Osteoblast (primary cell): ENCODE results near the gene NHLRC4. TPM values are rescaled to one million over a fixed set of nuclear protein-coding genes. Genes with fewer than 3 reads are reported as not detected.
A peak's percentile ranks its signal among the peaks of the same experiment; 100 is the strongest.

Source experiments
- DNase-seq: peaks from one replicate; pipeline ENCODE4 v3.0.0; 2011; ENCODE audit warnings: low spot score, mixed read lengths; ENCODE audit not compliant: insufficient read length; ENCODE audit errors: missing footprints
- H2AFZ ChIP-seq: 2 replicates; pipeline ENCODE4 v1.6.0; 2011; ENCODE audit warnings: mild to moderate bottlenecking, low read length
- H3K27ac ChIP-seq: 2 replicates; pipeline ENCODE4 v1.5.1; 2011; ENCODE audit warnings: mild to moderate bottlenecking, low read depth, low read length, moderate library complexity
- H3K27me3 ChIP-seq: 2 replicates; pipeline ENCODE4 v1.6.0; 2012; ENCODE audit warnings: mild to moderate bottlenecking, control low read depth, inconsistent platforms, low read length, moderate library complexity; ENCODE audit not compliant: insufficient read depth
- H3K36me3 ChIP-seq: 2 replicates; pipeline ENCODE4 v1.5.1; 2011; ENCODE audit warnings: mild to moderate bottlenecking, low read length, control low read depth, moderate library complexity; ENCODE audit not compliant: insufficient read depth
- H3K4me1 ChIP-seq: 2 replicates; pipeline ENCODE4 v1.5.1; 2011; ENCODE audit warnings: mild to moderate bottlenecking, low read length, control low read depth, moderate library complexity; ENCODE audit not compliant: insufficient read depth
- H3K4me2 ChIP-seq: 2 replicates; pipeline ENCODE4 v1.6.0; 2011; ENCODE audit warnings: mild to moderate bottlenecking, low read length; ENCODE audit not compliant: insufficient read depth
- H3K4me3 ChIP-seq: fragments of 200-600 bp; sonication (generic); 3 replicates; pipeline ENCODE4 v1.5.1; 2012; ENCODE audit warnings: mild to moderate bottlenecking, low read length, inconsistent platforms; ENCODE audit not compliant: insufficient read depth
- H3K79me2 ChIP-seq: 2 replicates; pipeline ENCODE4 v1.6.0; 2012; ENCODE audit warnings: mild to moderate bottlenecking, low read length, control low read depth, inconsistent platforms; ENCODE audit not compliant: insufficient read depth
- H3K9me3 ChIP-seq: 2 replicates; pipeline ENCODE4 v1.5.1; 2011; ENCODE audit warnings: low read depth, low read length, control low read depth
- H4K20me1 ChIP-seq: 2 replicates; pipeline ENCODE4 v1.6.0; 2012; ENCODE audit warnings: mild to moderate bottlenecking, low read length, control low read depth; ENCODE audit not compliant: insufficient read depth
- total RNA-seq: library from RNA; depleted of rRNA; stranded (reverse); fragments of >200 nt; gene quantifications from 2 replicates; pipeline ENCODE4 v1.2.3, GENCODE V29; 2012
- TF ChIP-seq, protein P1 (sequence below): IDR thresholded peaks from 2 replicates; pipeline ENCODE4 v1.5.1; 2011; ENCODE audit warnings: mild to moderate bottlenecking, low read depth, low read length, moderate library complexity; ENCODE audit errors: extremely low read depth

The NHLRC4 gene
- total RNA-seq, 1 donor: 2.2 TPM

DNA sequence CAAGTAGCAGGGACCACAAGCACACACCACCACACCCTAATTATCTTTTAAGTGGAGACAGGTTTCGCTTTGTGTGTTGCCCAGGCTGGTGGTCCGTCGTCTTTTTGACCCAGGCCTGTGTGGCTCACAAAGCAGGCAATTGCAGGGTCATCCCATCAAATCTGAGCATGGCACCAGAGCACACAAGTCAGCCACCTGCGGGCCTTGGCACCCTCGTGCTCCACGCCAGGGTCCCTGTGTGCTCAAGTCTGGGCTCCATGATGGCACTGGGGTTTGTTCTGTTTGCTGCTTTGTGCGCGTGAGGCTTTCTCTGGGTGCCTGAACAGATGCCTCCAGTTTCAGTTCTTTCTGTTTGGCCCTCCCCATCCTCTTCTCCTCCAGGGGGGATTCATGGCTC, 41.7 kb upstream of the NHLRC4 start:
- no peak overlapping the region for H2AFZ ChIP-seq
- peak overlapping the region; percentile 77 for H3K27ac ChIP-seq
- no peaks in the 10 kb centered on the region for H3K27me3 ChIP-seq
- H3K4me3 ChIP-seq: peak overlapping the region; percentile 35
- TF ChIP-seq, protein P1, sequence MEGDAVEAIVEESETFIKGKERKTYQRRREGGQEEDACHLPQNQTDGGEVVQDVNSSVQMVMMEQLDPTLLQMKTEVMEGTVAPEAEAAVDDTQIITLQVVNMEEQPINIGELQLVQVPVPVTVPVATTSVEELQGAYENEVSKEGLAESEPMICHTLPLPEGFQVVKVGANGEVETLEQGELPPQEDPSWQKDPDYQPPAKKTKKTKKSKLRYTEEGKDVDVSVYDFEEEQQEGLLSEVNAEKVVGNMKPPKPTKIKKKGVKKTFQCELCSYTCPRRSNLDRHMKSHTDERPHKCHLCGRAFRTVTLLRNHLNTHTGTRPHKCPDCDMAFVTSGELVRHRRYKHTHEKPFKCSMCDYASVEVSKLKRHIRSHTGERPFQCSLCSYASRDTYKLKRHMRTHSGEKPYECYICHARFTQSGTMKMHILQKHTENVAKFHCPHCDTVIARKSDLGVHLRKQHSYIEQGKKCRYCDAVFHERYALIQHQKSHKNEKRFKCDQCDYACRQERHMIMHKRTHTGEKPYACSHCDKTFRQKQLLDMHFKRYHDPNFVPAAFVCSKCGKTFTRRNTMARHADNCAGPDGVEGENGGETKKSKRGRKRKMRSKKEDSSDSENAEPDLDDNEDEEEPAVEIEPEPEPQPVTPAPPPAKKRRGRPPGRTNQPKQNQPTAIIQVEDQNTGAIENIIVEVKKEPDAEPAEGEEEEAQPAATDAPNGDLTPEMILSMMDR: no peak
- DNase-seq: no peak
- H3K79me2 ChIP-seq: peaks cover 45% of the 10 kb centered on the region
- no peaks in the 10 kb centered on the region for H3K9me3 ChIP-seq
- peaks cover 45% of the 10 kb centered on the region for H4K20me1 ChIP-seq
- peak overlapping the region; percentile 93 for H3K4me2 ChIP-seq
- peaks cover 8% of the 10 kb centered on the region for H3K36me3 ChIP-seq
- H3K4me1 ChIP-seq: peaks cover 31% of the 10 kb centered on the region

DNA sequence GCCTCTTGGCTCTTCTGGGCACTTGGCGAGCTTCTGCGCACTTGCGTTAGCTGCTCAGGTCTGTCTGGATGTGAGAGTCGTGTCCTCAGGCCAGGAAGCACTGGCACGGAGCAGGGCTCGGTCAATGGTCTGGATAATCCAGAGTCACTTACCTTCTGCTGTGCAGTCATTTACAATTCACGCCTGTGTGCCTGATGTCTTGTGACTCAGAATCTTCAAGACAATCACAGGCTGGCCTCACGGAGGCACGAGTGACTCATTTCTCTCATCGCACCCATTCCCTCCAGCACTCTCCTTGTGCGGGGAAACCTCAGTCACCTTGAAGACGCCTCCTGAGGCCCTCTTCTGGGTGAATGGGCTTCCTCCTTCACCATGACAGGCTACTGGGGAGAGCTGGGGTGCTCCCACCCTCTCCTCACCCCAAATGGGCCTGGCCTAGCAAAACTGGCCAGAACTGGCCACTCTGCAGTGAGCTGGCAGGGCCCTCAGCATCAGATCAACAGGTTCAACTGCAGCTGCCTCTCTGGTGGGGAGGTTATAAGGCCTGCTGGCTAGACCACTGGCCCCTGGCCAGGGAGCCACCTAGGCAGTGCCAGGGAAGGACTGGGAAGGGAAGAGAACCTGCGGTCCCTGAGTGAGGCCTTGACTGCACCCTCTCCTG, 41.2 kb upstream of the NHLRC4 start:
- H4K20me1 ChIP-seq: peaks cover 50% of the 10 kb centered on the region

DNA sequence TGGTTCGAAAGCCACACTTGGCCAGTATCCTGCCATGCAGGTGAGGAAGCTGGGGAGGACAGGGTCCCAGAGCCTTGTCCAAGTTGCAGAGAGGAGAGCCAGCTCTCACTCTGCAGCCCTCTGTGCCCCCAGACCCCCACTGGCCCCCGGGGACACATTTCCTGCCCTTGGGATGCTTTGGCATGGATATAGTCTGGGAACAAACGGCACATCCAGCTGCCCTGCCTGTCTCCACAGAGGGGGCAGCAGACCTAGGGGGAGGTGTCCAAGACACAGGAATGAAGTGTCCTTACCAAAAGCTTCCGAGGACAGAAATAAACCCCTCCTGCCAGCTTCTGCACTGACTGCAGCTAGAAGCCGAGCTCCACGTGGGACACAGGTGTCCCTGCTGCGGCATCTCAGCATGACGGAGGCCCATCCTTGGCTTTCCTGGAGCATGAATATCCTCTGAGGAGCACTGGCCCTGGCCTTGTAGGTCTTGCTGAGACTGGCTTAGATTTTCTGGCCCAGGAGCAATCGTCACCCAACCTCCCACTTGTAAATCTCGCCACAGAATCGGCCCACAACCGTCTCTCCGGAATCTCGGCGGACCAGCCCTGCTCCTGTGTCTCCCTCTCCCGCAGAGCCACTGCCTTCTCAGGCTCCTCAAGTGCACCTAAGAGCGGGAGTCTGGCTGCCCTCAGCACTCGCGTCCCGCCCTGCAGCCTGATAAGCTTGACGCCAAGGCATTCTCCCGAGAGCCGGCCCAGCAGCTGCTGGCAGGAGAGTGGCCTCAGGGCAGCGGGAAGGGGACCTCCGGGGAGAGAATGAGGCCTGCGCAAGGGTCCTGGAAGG, 40.4 kb upstream of the NHLRC4 start:
- H3K27ac ChIP-seq: peak overlapping the region; percentile 77
- peaks cover 58% of the 10 kb centered on the region for H3K79me2 ChIP-seq
- H3K4me3 ChIP-seq: peak overlapping the region; percentile 86
- H4K20me1 ChIP-seq: peaks cover 56% of the 10 kb centered on the region
- DNase-seq: peak; percentile 89
- peak overlapping the region; percentile 93 for H3K4me2 ChIP-seq
- H3K4me1 ChIP-seq: peaks cover 31% of the 10 kb centered on the region
- peak overlapping the region; percentile 62 for H2AFZ ChIP-seq
- H3K36me3 ChIP-seq: peaks cover 3% of the 10 kb centered on the region
- TF ChIP-seq, protein P1: no peak
- H3K9me3 ChIP-seq: no peaks in the 10 kb centered on the region
- H3K27me3 ChIP-seq: no peaks in the 10 kb centered on the region

More for the DNA sequence above, 41.2 kb upstream of the NHLRC4 start:
- Histone ChIP-seq H3K4me2 (peak overlapping the region; percentile 93), H3K79me2 (peaks cover 51% of the 10 kb centered on the region), H3K27me3 (no peaks in the 10 kb centered on the region), H2AFZ (no peak overlapping the region), H3K9me3 (no peaks in the 10 kb centered on the region), H3K4me3 (peak overlapping the region; percentile 86), H3K4me1 (peaks cover 31% of the 10 kb centered on the region), H3K27ac (peak overlapping the region; percentile 77), H3K36me3 (peaks cover 4% of the 10 kb centered on the region)
- TF ChIP-seq, protein P1: no peak
- DNase-seq: peak; percentile 99
